HepG2 (cell line): ENCODE results near the gene ZSCAN20. TPM values are rescaled to one million over a fixed set of nuclear protein-coding genes. Genes with fewer than 3 reads are reported as not detected.

Experiments used
- ATAC-seq: fragments of 200-7000 bp; cut with Tn5 transposase; 3 replicates; pipeline ENCODE4 v1.9.1; 2020; ENCODE audit warnings: mild to moderate bottlenecking, moderate library complexity
- Bru-seq: library from RNA; stranded (reverse); fragments of 400-500 nt; gene quantifications from one replicate; lab custom pipeline; 2021; lab: Mats Ljungman, UMichigan
- BruChase-seq, 2 experiments: library from RNA; stranded (reverse); fragments of 400-500 nt; gene quantifications; one replicate each; lab custom pipeline; 2021; lab: Mats Ljungman, UMichigan
- BruUV-seq: library from RNA; stranded (reverse); fragments of 400-500 nt; replicated peaks from 2 replicates; lab custom pipeline; 2021; lab: Mats Ljungman, UMichigan
- CTCF ChIA-PET: fragments of 300-600 bp; formaldehyde crosslinking; extraction: SDS; loops from one replicate; lab custom pipeline; 2021; ENCODE audit warnings: low total read pairs, inconsistent platforms, low intra/inter-chr PET ratio; lab: Yijun Ruan, JAX
- POLR2A ChIA-PET: fragments of 350-600 bp; sonication (Branson Sonifier 250); formaldehyde crosslinking; loops from one replicate; lab custom pipeline; 2020; ENCODE audit warnings: antibody characterized with exemption, inconsistent platforms; lab: Yijun Ruan, JAX
- DNase-seq: peaks from one replicate; pipeline ENCODE4 v3.0.0-alpha.2; 2015; ENCODE audit warnings: low spot score
- FAIRE-seq: peaks from 3 replicates; lab custom pipeline; 2011; peaks lifted over from hg19 to GRCh38; lab: Jason Lieb, UNC
- H2AFZ ChIP-seq: one replicate; pipeline ENCODE4 v1.6.1; 2011; ENCODE audit warnings: low read length, inconsistent platforms
- H3K27ac ChIP-seq: fragments of 300-600 bp; 3 replicates; pipeline ENCODE4 v1.8.0; 2011; ENCODE audit warnings: mixed run types, mild to moderate bottlenecking, mixed read lengths, low read length, inconsistent platforms; ENCODE audit not compliant: insufficient read depth; ENCODE audit errors: extremely low read length
- H3K27me3 ChIP-seq, 2 experiments: fragments of 200-600 bp in 1 of 2; 2 replicates in 1 of 2; 3 replicates in 1 of 2; pipeline versions ENCODE4 v1.6.0 to v1.8.0; 2011; ENCODE audit warnings: low read length in 2 of 2, mild to moderate bottlenecking in 2 of 2, moderate library complexity in 2 of 2, inconsistent platforms in 1 of 2; ENCODE audit not compliant: insufficient read depth in 2 of 2, control insufficient read depth in 1 of 2
- H3K36me3 ChIP-seq, 2 experiments: fragments of 200-600 bp in 1 of 2; replicated peaks in 1 of 2; 2 replicates in 1 of 2; 3 replicates in 1 of 2; pipeline versions ENCODE4 v1.5.1 to v1.8.0; 2011; ENCODE audit warnings: low read length in 2 of 2, inconsistent platforms in 1 of 2; ENCODE audit not compliant: insufficient read depth in 2 of 2, control insufficient read depth in 1 of 2
- H3K4me1 ChIP-seq: 2 replicates; pipeline ENCODE4 v1.5.1; 2012; ENCODE audit warnings: low read length, inconsistent platforms; ENCODE audit not compliant: insufficient read depth
- H3K4me2 ChIP-seq: 2 replicates; pipeline ENCODE4 v1.6.0; 2011; ENCODE audit warnings: low read depth, low read length, inconsistent platforms
- H3K4me3 ChIP-seq, 3 experiments: fragments of 200-600 bp in 1 of 3; sonication (generic), shearing (Covaris generic) in 1 of 3; replicated peaks in 1 of 3; 2 replicates each; pipeline ENCODE4 v1.5.1; 2011 to 2016; ENCODE audit warnings: low read length in 3 of 3, inconsistent platforms in 2 of 3, low read depth in 2 of 3, mild to moderate bottlenecking in 2 of 3, control low read depth in 1 of 3, mixed read lengths in 1 of 3; ENCODE audit not compliant: insufficient read depth in 1 of 3
- H3K79me2 ChIP-seq: one replicate; pipeline ENCODE4 v1.6.1; 2011; ENCODE audit warnings: low read length, inconsistent platforms; ENCODE audit not compliant: insufficient read depth
- H3K9ac ChIP-seq: 2 replicates; pipeline ENCODE4 v1.6.0; 2011; ENCODE audit warnings: mild to moderate bottlenecking, low read depth, low read length, inconsistent platforms; ENCODE audit not compliant: insufficient read depth
- H3K9me3 ChIP-seq: 2 replicates; pipeline ENCODE4 v1.5.1; 2012; ENCODE audit warnings: mild to moderate bottlenecking, low read length
- H4K20me1 ChIP-seq: 2 replicates; pipeline ENCODE4 v1.6.0; 2011; ENCODE audit warnings: inconsistent platforms, mild to moderate bottlenecking, low read length, moderate library complexity; ENCODE audit not compliant: insufficient read depth
- EHMT2 ChIP-seq: fragments of 200-600 bp; sonication (generic); IDR thresholded peaks from 2 replicates; pipeline ENCODE4 v1.7.0; 2017; ENCODE audit warnings: antibody characterized with exemption, low read depth, low read length, borderline replicate concordance
- HMG20B ChIP-seq: conservative IDR thresholded peaks from 2 replicates; pipeline ENCODE4 v1.6.1; 2016; ENCODE audit warnings: missing genetic modification reagents, missing compliant biosample characterization
- HNRNPLL ChIP-seq: fragments of 200-400 bp; formaldehyde crosslinking; IDR thresholded peaks from 2 replicates; pipeline ENCODE4 v1.6.1; 2017; ENCODE audit warnings: mild to moderate bottlenecking, low read depth, low read length; ENCODE audit not compliant: poor library complexity, severe bottlenecking
- MEIS1 ChIP-seq: sonication (generic); formaldehyde crosslinking; IDR thresholded peaks from 2 replicates; pipeline ENCODE4 v1.9.0; 2021; ENCODE audit warnings: mild to moderate bottlenecking, missing genetic modification reagents, moderate library complexity, borderline replicate concordance
- NFE2L1 ChIP-seq: sonication (generic); formaldehyde crosslinking; IDR thresholded peaks from 2 replicates; pipeline ENCODE4 v1.4.0; 2020; ENCODE audit warnings: missing genetic modification reagents, mild to moderate bottlenecking, borderline replicate concordance
- NPAS2 ChIP-seq: sonication (generic); formaldehyde crosslinking; IDR thresholded peaks from 2 replicates; pipeline ENCODE4 v1.8.0; 2022; ENCODE audit warnings: mild to moderate bottlenecking, missing genetic modification reagents, borderline replicate concordance
- ZNF224 ChIP-seq: sonication (generic); formaldehyde crosslinking; IDR thresholded peaks from 2 replicates; pipeline ENCODE4 v1.5.0; 2020; ENCODE audit warnings: mild to moderate bottlenecking, missing genetic modification reagents
- ZNF354B ChIP-seq: sonication (generic); formaldehyde crosslinking; IDR thresholded peaks from 2 replicates; pipeline ENCODE4 v1.8.0; 2022; ENCODE audit warnings: mild to moderate bottlenecking, missing genetic modification reagents
- ZNF382 ChIP-seq: sonication (generic); formaldehyde crosslinking; IDR thresholded peaks from 2 replicates; pipeline ENCODE4 v1.5.0; 2020; ENCODE audit warnings: missing genetic modification reagents, mild to moderate bottlenecking, borderline replicate concordance
- ZNF749 ChIP-seq: sonication (generic); formaldehyde crosslinking; IDR thresholded peaks from 2 replicates; pipeline ENCODE4 v1.8.0; 2022; ENCODE audit warnings: mild to moderate bottlenecking, missing genetic modification reagents, moderate library complexity, borderline replicate concordance
- WGBS: methylation state at CpG from one replicate; pipeline ENCODE4 v1.1.6; 2017; ENCODE audit warnings: low lambda C conversion rate; 5-methylcytosine and 5-hydroxymethylcytosine counted together
- in situ Hi-C: cut with HindIII; loops from 2 replicates; pipeline ENCODE4 v1.10.0; 2017; ENCODE audit warnings: low pct_unique_long_range_greater_than_20kb; ENCODE audit not compliant: extremely low pct_ligation_motif_present
- intact Hi-C: fragments of 100-400 bp; cut with micrococcal nuclease; formaldehyde crosslinking; loops from one replicate; pipeline ENCODE4 v1.10.0; 2022; ENCODE audit not compliant: unreplicated experiment
- long read RNA-seq, 2 experiments: library from RNA in 1 of 2; library from polyadenylated mRNA in 1 of 2; stranded (forward) in 1 of 2; unstranded in 1 of 2; transcript quantifications; one replicate each; pipeline ENCODE4 v2.0.0, GENCODE V29; 2019 to 2022
- polyA minus RNA-seq, 3 experiments: library from RNA; depleted of rRNA, polyadenylated mRNA; stranded (reverse); fragments of >200 nt; gene quantifications; 2 replicates each; pipeline ENCODE4 v1.2.3, GENCODE V29; 2011; ENCODE audit warnings: low replicate concordance in 1 of 3
- polyA plus RNA-seq, 8 experiments: library from polyadenylated mRNA; depleted of rRNA in 3 of 8; stranded (reverse) in 7 of 8; unstranded in 1 of 8; fragments of >200 nt; fragmentation: Illumina TruSeq in 4 of 8; extraction: Trizol in 4 of 8; gene quantifications; 2 replicates each; pipeline versions ENCODE4 v1.2.1 to v1.2.3, GENCODE V29; 2011 to 2016; ENCODE audit warnings: low read depth in 4 of 8, missing spikeins in 1 of 8, mixed read lengths in 1 of 8; ENCODE audit not compliant: insufficient read depth in 1 of 8
- total RNA-seq, 5 experiments: library from RNA; depleted of rRNA; stranded (reverse); fragments of >200 nt; fragmentation: Illumina TruSeq; extraction: Trizol; gene quantifications; 2 replicates each; pipeline ENCODE4 v1.2.3, GENCODE V29; 2016; ENCODE audit warnings: low read depth in 1 of 5
- TF ChIP-seq, protein P1 (sequence below): sonication (generic); formaldehyde crosslinking; IDR thresholded peaks from 2 replicates; pipeline ENCODE4 v1.4.0; 2020; ENCODE audit warnings: missing genetic modification reagents, borderline replicate concordance
- TF ChIP-seq, protein P2 (sequence below): sonication (generic); formaldehyde crosslinking; IDR thresholded peaks from 2 replicates; pipeline ENCODE4 v1.8.1; 2022; ENCODE audit warnings: low read depth, mild to moderate bottlenecking, missing genetic modification reagents

The ZSCAN20 gene
- 2.8 TPM in 2 replicates for total RNA-seq (2016; rRNA removed; fragmentation: Illumina TruSeq; extraction: Trizol)
- total RNA-seq (2016; cell fraction: cytosol; rRNA removed; fragmentation: Illumina TruSeq; extraction: Trizol; ENCODE audit: low read depth) = 0.40 and 0.44 TPM in 2 replicates
- total RNA-seq (2016; cell fraction: insoluble cytoplasmic fraction; rRNA removed; fragmentation: Illumina TruSeq; extraction: Trizol) = 2.6 and 2.9 TPM in 2 replicates
- 0.69 and 1.1 TPM in 2 replicates for total RNA-seq (2016; cell fraction: membrane; rRNA removed; fragmentation: Illumina TruSeq; extraction: Trizol)
- 3.5 and 4.5 TPM in 2 replicates for total RNA-seq (2016; cell fraction: nucleus; rRNA removed; fragmentation: Illumina TruSeq; extraction: Trizol)
- 1.1 and 1.3 TPM in 2 replicates for polyA plus RNA-seq (2011; rRNA removed)
- polyA plus RNA-seq (2011; cell fraction: cytosol; rRNA removed) = 0.56 and 0.94 TPM in 2 replicates
- polyA plus RNA-seq (2011; cell fraction: nucleus; rRNA removed) = 3.0 TPM in 2 replicates
- polyA plus RNA-seq (2012) = 1.1 and 1.6 TPM in 2 replicates
- polyA plus RNA-seq (2016; cell fraction: cytosol; fragmentation: Illumina TruSeq; extraction: Trizol; ENCODE audit: low read depth) = 0.07 and 0.16 TPM in 2 replicates
- polyA plus RNA-seq (2016; cell fraction: insoluble cytoplasmic fraction; fragmentation: Illumina TruSeq; extraction: Trizol; ENCODE audit: low read depth) = 0.71 and 0.93 TPM in 2 replicates
- polyA plus RNA-seq (2016; cell fraction: membrane; fragmentation: Illumina TruSeq; extraction: Trizol; ENCODE audit: low read depth) = 0.31 and 0.36 TPM in 2 replicates
- polyA plus RNA-seq (2016; cell fraction: nucleus; fragmentation: Illumina TruSeq; extraction: Trizol; ENCODE audit: insufficient read depth, low read depth) = 3.3 and 4.0 TPM in 2 replicates
- polyA minus RNA-seq (2011; rRNA and poly(A)+ RNA removed; ENCODE audit: low replicate concordance) = 3.6 and 6.6 TPM in 2 replicates
- 1.8 and 2.0 TPM in 2 replicates for polyA minus RNA-seq (2011; cell fraction: cytosol; rRNA and poly(A)+ RNA removed)
- 4.9 and 6.6 TPM in 2 replicates for polyA minus RNA-seq (2011; cell fraction: nucleus; rRNA and poly(A)+ RNA removed)
- Bru-seq, nascent RNA = percentile 51 among the genes with signal in this experiment
- percentile 44 among the genes with signal in this experiment for BruChase-seq, experiment 1, labeled RNA remaining after a 6-hour chase
- BruChase-seq, experiment 2, labeled RNA remaining after a 2-hour chase = percentile 51 among the genes with signal in this experiment
- long read RNA-seq, experiment 1 = 0 reads
- long read RNA-seq, experiment 2, partial matches to known transcripts = 1 of 1 reads
- long read RNA-seq, experiment 2, other reads (novel, unspliced or antisense) = 0 of 1 reads

DNA sequence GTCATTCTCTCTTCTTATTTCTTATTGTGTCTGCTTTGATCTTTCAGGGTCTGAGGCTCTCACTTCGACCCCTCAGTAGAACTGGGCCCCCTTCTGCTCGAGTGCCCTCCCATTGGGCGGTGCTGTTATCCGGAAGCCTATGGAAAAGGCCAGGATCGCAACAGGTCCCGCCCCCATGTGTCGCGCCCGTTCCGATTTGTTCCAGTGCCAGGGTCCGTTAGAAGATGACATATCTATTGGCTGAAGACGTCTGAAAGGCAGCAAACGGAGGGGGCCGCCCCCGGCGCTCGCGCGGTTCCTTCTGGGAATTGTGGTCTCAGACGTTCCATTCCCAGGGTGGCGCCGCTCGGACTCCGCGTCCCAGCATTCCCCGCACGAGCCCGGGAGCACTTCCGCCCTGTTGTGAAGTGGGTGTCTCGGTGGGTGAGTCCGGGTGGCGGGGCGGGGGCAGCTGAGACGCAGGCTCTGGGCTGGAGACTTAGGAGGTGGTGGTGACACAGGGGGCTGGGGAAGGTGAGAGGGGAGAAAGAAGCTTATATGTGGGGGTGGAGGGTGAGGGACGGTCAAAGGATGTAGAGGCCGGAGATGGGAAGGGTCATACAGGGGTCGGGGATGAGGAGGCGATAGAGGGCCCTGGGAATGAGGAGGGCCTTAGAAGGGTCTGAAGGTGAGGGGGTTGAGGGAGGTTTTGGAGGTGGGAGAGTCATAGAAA lies at the start of gene ZSCAN20:
TSS of gene ZSCAN20 (plus strand) at position 377 of the 712 bp plus-strand sequence. CDS start 6,644 bp downstream, outside the sequence.
- Histone ChIP-seq H3K4me3 (peak within 1 kb of the TSS; percentile 66 to 91 (median 78)), H3K9ac (peak within 1 kb of the TSS; percentile 76), H4K20me1 (no peaks in the 10 kb centered on the region), H2AFZ (peak within 1 kb of the TSS; percentile 91), H3K27ac (no peak within 1 kb of the TSS), H3K9me3 (no peaks in the 10 kb centered on the region), H3K36me3 (no peaks in the 10 kb centered on the region), H3K4me2 (peak within 1 kb of the TSS; percentile 85), H3K27me3 (peaks cover 0 to 3% of the 10 kb centered on the region in 2 experiments; a peak in 1 of 5 replicates), H3K4me1 (peaks cover 29% of the 10 kb centered on the region), H3K79me2 (peaks cover 4% of the 10 kb centered on the region)
- FAIRE-seq (peak; percentile 88), DNase-seq (peak; percentile 96), ATAC-seq (peak; percentile 97)
- intact Hi-C loops = loop anchor here (5.0 kb wide), 1 partner anchor 345 kb away; no protein-coding TSS in a partner anchor
- ChIA-PET POLR2A (interaction anchor here (2.2 kb wide), 1 partner anchor 345 kb away, joined by 9 read pairs; no protein-coding TSS in a partner anchor), CTCF (no interaction called here)
- WGBS = under 1% methylated on average over 23 of the region's 38 CpGs
- in situ Hi-C loops = no loop called here
- no TSS peak for BruUV-seq
- TF ChIP-seq ZNF224 (CRISPR knock-in tag) (no peak), ZNF749 (CRISPR knock-in tag) (no peak), HNRNPLL (peak; percentile 58), NFE2L1 (CRISPR knock-in tag) (no peak), HMG20B (CRISPR knock-in tag) (no peak), ZNF354B (CRISPR knock-in tag) (no peak), NPAS2 (CRISPR knock-in tag) (no peak), EHMT2 (no peak), ZNF382 (CRISPR knock-in tag) (no peak), MEIS1 (CRISPR knock-in tag) (peak; percentile 77)
- TF ChIP-seq, protein P1, sequence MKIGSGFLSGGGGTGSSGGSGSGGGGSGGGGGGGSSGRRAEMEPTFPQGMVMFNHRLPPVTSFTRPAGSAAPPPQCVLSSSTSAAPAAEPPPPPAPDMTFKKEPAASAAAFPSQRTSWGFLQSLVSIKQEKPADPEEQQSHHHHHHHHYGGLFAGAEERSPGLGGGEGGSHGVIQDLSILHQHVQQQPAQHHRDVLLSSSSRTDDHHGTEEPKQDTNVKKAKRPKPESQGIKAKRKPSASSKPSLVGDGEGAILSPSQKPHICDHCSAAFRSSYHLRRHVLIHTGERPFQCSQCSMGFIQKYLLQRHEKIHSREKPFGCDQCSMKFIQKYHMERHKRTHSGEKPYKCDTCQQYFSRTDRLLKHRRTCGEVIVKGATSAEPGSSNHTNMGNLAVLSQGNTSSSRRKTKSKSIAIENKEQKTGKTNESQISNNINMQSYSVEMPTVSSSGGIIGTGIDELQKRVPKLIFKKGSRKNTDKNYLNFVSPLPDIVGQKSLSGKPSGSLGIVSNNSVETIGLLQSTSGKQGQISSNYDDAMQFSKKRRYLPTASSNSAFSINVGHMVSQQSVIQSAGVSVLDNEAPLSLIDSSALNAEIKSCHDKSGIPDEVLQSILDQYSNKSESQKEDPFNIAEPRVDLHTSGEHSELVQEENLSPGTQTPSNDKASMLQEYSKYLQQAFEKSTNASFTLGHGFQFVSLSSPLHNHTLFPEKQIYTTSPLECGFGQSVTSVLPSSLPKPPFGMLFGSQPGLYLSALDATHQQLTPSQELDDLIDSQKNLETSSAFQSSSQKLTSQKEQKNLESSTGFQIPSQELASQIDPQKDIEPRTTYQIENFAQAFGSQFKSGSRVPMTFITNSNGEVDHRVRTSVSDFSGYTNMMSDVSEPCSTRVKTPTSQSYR (CRISPR knock-in tag) = no peak
- TF ChIP-seq, protein P2, sequence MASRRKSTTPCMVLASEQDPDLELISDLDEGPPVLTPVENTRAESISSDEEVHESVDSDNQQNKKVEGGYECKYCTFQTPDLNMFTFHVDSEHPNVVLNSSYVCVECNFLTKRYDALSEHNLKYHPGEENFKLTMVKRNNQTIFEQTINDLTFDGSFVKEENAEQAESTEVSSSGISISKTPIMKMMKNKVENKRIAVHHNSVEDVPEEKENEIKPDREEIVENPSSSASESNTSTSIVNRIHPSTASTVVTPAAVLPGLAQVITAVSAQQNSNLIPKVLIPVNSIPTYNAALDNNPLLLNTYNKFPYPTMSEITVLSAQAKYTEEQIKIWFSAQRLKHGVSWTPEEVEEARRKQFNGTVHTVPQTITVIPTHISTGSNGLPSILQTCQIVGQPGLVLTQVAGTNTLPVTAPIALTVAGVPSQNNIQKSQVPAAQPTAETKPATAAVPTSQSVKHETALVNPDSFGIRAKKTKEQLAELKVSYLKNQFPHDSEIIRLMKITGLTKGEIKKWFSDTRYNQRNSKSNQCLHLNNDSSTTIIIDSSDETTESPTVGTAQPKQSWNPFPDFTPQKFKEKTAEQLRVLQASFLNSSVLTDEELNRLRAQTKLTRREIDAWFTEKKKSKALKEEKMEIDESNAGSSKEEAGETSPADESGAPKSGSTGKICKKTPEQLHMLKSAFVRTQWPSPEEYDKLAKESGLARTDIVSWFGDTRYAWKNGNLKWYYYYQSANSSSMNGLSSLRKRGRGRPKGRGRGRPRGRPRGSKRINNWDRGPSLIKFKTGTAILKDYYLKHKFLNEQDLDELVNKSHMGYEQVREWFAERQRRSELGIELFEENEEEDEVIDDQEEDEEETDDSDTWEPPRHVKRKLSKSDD (CRISPR knock-in tag) = no peak
